Head of caudate nucleus (tissue), 42 donors: Measurements from ENCODE around the gene APOC3.
A peak's percentile ranks its signal among the peaks of the same experiment; 100 is the strongest.

Source experiments
- DNase-seq, 42 donors: peaks; one replicate each; pipeline versions ENCODE4 v3.0.0 to v3.0.0-alpha.2; 2020 to 2021; ENCODE audit warnings: mixed read lengths in 7 of 42
- intact Hi-C: fragments of 100-400 bp; cut with DNase I; formaldehyde crosslinking; loops from one replicate; pipeline ENCODE4 v1.15.0; 2022

APOC3 gene

GRCh38 chr11:116840224-116840745 lies 10.6 kb downstream of the APOC3 start:
- peak in 38 of 42 donors; percentile 21 to 81 (median 53) for DNase-seq
- intact Hi-C loops = no loop called here

DNA sequence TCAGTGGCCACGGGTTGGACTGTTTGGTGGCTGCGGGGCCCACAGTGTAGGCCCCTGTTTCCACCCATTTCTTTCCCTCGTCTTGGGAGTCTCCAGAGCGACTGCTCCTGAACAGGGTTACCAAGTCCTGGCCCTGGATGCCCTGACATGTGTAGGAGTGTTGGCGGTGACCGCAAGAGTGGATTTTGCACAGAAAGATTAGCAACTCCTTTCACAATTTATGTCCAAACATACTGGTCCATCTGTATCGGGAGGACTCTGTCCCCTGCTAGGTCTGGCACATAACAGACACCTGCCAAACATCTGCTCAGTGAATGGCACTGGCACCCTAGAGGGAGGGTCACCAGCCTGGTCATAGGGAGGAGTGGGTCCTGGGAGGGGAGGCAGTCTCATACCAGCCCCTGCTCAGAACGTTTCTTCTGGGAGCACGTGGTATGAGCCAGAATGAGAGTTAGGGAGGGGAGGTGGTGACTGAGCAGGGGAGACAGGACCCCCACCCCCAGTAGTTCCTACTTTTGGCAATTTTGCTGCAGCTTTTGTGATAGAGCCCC lies 11.1 kb downstream of the APOC3 start:
- DNase-seq = no peak
- intact Hi-C loops = no loop called here

DNA sequence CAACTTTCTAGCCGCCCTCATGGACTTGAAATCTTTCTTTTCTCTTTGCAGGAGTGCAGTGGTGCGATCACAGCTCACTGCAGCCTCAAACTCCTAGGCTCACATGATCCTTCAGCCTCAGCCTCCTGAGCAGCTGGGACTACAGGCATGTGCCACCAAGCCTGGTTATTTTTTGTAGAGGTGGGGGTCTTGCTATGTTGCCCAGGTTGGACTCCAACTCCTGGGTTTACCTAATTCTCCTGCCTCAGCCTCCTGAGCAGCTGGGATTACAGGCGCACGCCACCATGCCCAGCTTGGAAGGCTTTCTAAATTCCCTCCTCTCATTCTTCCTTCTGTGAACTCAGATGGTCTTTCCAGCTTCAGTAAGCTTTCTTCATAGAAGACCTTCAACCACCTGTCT lies 12.4 kb downstream of the APOC3 start:
- intact Hi-C loops = no loop called here
- DNase-seq = no peak

DNA sequence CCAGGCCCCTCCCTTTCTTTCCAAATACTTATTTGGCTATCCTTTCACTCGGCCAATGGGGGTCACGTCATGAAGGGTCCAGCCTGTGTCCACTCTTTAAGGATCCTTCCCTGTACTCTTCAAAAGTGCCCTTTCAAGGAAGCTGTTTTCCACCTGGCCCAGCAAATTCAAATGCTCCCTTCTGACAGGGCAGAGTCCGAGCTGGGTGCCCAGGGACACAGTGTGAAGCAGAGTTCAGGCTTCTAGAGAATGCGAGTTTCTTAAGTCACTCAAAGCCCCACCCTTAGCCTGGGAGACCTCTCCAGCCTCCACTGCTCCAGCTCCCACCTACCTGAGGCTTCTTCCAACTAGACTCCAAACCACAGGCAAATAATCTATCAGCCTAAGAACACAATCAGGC lies 13.2 kb downstream of the APOC3 start:
- DNase-seq = no peak

DNA sequence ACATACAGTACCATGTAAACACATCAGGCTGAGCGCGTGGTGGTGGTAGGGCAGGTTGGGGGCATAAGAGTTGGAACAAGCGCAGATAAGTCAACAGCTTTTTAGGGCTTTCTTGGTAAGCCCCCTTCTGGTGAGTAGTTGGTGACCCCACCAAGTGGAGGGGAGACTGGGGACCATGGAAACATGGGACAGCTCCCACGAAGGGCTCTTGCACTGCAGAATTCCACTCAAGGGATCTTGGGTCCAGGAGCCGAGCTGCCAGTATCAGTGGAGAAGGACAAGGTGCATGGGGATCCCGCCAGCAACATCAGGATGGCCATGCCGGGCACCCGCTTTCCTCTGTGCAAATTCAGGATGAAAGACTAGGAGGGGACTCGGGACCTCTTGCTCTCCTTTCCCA lies 14.0 kb downstream of the APOC3 start:
- DNase-seq = no peak
- intact Hi-C loops = no loop called here

More for the DNA sequence above, 13.2 kb downstream of the APOC3 start:
- intact Hi-C loops = no loop called here

GRCh38 chr11:116844722-116845121 lies 15.0 kb downstream of the APOC3 start:
- no peak for DNase-seq
- intact Hi-C loops = no loop called here

- DNase-seq = no peak
- intact Hi-C loops = no loop called here
Measured at GRCh38 chr11:116847612-116848011, 17.9 kb downstream of the APOC3 start.

DNA sequence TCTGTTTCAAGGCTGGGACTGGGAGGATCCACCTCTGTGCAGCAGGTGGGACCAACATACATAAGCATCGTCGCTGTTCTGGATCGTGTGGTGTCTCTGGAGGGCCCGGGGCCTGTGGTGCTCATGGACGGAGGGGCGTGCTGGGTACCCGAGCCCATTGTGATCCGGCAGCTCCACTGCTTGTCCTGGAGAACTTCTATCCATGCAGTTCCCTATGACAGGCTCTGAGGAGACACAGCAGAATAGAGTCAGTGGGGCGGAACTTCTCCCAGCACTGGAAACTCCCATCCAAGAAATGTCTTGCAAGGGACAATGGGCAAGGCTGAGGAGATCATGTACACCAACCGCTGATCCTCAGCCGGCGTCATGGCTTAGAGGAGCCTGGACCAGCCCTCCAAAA lies 19.4 kb downstream of the APOC3 start:
- intact Hi-C loops = no loop called here

GRCh38 chr11:116849486-116849885 lies 19.8 kb downstream of the APOC3 start:
- intact Hi-C loops = no loop called here
- DNase-seq = no peak

More for the DNA sequence above, 19.4 kb downstream of the APOC3 start:
- no peak for DNase-seq

GRCh38 chr11:116851626-116852025 lies 21.9 kb downstream of the APOC3 start:
- DNase-seq = peak in 2 of 42 donors; percentile 37 to 47

GRCh38 chr11:116852261-116853031 lies 22.7 kb downstream of the APOC3 start:
- DNase-seq = no peak
- intact Hi-C loops = no loop called here

More at GRCh38 chr11:116851626-116852025, 21.9 kb downstream of the APOC3 start:
- intact Hi-C loops = no loop called here

GRCh38 chr11:116853461-116854073 lies 23.9 kb downstream of the APOC3 start:
- no peak for DNase-seq
- intact Hi-C loops = no loop called here

DNA sequence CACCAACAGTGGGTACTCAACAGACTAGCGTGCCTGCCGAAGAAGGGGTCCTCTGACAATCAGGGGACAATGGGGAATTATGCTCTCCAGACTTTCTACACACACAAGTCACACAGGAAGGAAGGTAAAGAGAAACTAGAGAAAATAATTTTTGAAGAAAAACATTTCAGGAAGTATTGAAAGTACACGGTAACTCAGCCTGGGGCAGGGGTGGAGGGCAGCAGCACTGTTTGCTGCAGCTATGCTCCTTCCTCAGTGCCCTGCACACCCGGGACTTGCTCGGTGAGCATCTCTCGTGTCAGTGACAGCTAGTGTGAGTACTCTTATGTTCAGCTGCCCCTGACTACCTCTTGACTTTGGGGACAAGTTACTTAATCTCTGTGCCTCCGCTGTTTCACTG lies 25.7 kb downstream of the APOC3 start:
- intact Hi-C loops = no loop called here
- DNase-seq = no peak

GRCh38 chr11:116856423-116856822 lies 26.7 kb downstream of the APOC3 start:
- intact Hi-C loops = no loop called here
- DNase-seq = no peak

DNA sequence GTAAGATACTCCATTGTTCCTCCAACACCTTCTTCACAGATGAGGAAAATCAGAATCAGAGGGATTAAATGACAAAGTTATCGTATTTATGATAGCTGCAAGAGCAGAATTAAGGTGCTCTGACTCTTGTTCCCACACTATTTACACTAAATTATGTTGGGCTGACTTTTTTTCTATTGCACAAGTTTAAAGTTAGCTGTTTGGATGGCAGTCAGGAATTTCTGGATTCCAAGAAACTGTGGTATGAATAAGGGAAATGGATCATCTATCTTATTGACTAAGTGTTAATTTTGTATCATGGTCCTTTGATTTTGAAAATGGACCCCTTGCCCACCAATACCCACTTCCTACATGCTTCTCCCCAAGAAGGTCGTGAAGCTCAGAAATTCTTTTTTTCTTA lies 27.6 kb downstream of the APOC3 start:
- no peak for DNase-seq
- intact Hi-C loops = no loop called here

- DNase-seq = peak in 4 of 42 donors; percentile 39 to 54 (median 47)
- intact Hi-C loops = no loop called here
Measured at GRCh38 chr11:116857936-116858335, 28.2 kb downstream of the APOC3 start.

GRCh38 chr11:116859175-116859574 lies 29.5 kb downstream of the APOC3 start:
- intact Hi-C loops = no loop called here
- no peak for DNase-seq

GRCh38 chr11:116860303-116860702 lies 30.6 kb downstream of the APOC3 start:
- DNase-seq = no peak
- intact Hi-C loops = no loop called here

DNA sequence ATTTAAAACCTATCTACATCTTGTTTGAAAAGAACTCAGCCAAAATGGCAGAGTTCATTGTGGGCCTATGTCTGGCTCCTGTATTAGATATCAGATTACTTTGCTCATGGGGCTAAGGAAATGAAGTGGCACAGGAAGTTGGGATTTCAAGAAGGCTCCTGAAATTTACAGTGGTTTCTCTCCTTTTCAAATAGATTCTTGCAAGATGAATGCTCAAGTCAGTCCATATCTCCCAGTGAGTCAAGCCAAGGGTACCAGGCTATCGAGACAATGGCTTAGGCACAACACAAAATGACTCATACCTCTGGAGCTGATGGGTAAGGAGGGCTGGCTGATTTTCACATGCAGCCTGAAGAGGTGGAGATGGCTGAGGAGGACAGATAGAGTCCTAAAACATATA lies 31.8 kb downstream of the APOC3 start:
- intact Hi-C loops = no loop called here
- DNase-seq = no peak

DNA sequence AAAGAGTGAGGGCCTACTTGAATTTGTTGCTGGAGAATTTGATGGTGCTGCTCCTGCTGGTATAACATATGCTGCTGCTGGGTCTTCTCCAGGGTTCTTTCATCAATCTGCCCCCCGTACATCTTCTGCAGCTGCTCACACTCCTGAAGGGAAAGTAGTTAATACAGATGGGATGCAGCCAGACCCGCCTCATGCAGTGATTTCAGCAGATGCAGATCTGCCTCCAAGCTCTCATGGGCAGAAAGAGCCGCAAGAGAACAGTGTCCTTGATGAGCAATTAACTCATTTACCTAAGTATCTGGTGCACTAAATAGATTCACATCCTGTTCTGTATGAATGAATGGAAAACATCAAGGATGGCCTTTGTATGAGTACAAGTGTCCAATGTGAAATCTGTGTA lies 32.5 kb downstream of the APOC3 start:
- no peak for DNase-seq
- intact Hi-C loops = no loop called here
